OCI-LY7 (cell line): ENCODE results near the gene CUEDC2. TPM values are rescaled to one million over a fixed set of nuclear protein-coding genes. Genes with fewer than 3 reads are reported as not detected.
A peak's percentile ranks its signal among the peaks of the same experiment; 100 is the strongest.

ENCODE experiments used
- BruUV-seq: library from RNA; stranded (reverse); fragments of 400-500 nt; replicated peaks from 2 replicates; lab custom pipeline; 2021; lab: Mats Ljungman, UMichigan
- CTCF ChIA-PET: fragments of 300-600 bp; sonication (Branson Sonifier 250); formaldehyde crosslinking; loops from one replicate; lab custom pipeline; 2022; ENCODE audit warnings: antibody characterized with exemption; ENCODE audit not compliant: unreplicated experiment; lab: Charles Lee
- POLR2A ChIA-PET: fragments of 300-600 bp; sonication (Branson Sonifier 250); formaldehyde crosslinking; loops from one replicate; lab custom pipeline; 2022; ENCODE audit warnings: antibody characterized with exemption; lab: Charles Lee
- DNase-seq: peaks from one replicate; pipeline ENCODE4 v3.0.0-alpha.2; 2015; ENCODE audit warnings: low spot score
- H2AFZ ChIP-seq: fragments of 200-600 bp; sonication (generic), shearing (Covaris generic); 2 replicates; pipeline ENCODE4 v1.6.1; 2014; ENCODE audit warnings: mild to moderate bottlenecking, antibody characterized with exemption, low read length, moderate library complexity
- H3K27ac ChIP-seq: fragments of 200-600 bp; sonication (generic); 2 replicates; pipeline ENCODE4 v1.5.1; 2014; ENCODE audit warnings: mixed run types, low read depth, mild to moderate bottlenecking, moderate library complexity, low read length, inconsistent platforms; ENCODE audit not compliant: poor library complexity, severe bottlenecking
- H3K36me3 ChIP-seq: fragments of 200-600 bp; sonication (generic); 2 replicates; pipeline ENCODE4 v1.6.1; 2014; ENCODE audit warnings: mild to moderate bottlenecking, antibody characterized with exemption, low read length, moderate library complexity, mixed read lengths; ENCODE audit not compliant: insufficient read depth
- H3K4me1 ChIP-seq: fragments of 200-600 bp; sonication (generic); 2 replicates; pipeline ENCODE4 v1.5.1; 2014; ENCODE audit warnings: mild to moderate bottlenecking, low read length; ENCODE audit not compliant: insufficient read depth, poor library complexity, severe bottlenecking
- H3K4me2 ChIP-seq: fragments of 200-600 bp; sonication (generic); 2 replicates; pipeline ENCODE4 v1.6.1; 2014; ENCODE audit warnings: mild to moderate bottlenecking, low read length
- H3K4me3 ChIP-seq: fragments of 200-600 bp; sonication (generic); 2 replicates; pipeline ENCODE4 v1.5.1; 2014; ENCODE audit warnings: mild to moderate bottlenecking, low read depth, low read length; ENCODE audit not compliant: poor library complexity, severe bottlenecking
- H3K79me2 ChIP-seq: fragments of 200-600 bp; sonication (generic); 2 replicates; pipeline ENCODE4 v1.6.1; 2016; ENCODE audit warnings: low read depth, mild to moderate bottlenecking, low read length, moderate library complexity, mixed read lengths; ENCODE audit not compliant: insufficient read depth
- H3K9me2 ChIP-seq: fragments of 200-600 bp; sonication (generic); 2 replicates; pipeline ENCODE4 v1.6.1; 2016; ENCODE audit warnings: mild to moderate bottlenecking, low read length, mixed read lengths; ENCODE audit not compliant: insufficient read depth
- H3K9me3 ChIP-seq: fragments of 200-600 bp; sonication (generic); 2 replicates; pipeline ENCODE4 v1.6.1; 2014; ENCODE audit warnings: mild to moderate bottlenecking, mixed run types, low read length, mixed read lengths
- H4K20me1 ChIP-seq: fragments of 200-600 bp; sonication (generic); 2 replicates; pipeline ENCODE4 v1.6.1; 2014; ENCODE audit warnings: mild to moderate bottlenecking, antibody characterized with exemption, low read length, moderate library complexity, mixed read lengths; ENCODE audit not compliant: insufficient read depth
- CTCF ChIP-seq: fragments of 200-600 bp; sonication (generic); conservative IDR thresholded peaks from 2 replicates; pipeline ENCODE4 v1.5.1; 2014; ENCODE audit warnings: mild to moderate bottlenecking, antibody characterized with exemption, low read length, moderate library complexity, mixed read lengths
- EZH2phosphoT487 ChIP-seq: fragments of 200-600 bp; sonication (generic); IDR thresholded peaks from 2 replicates; pipeline ENCODE4 v1.6.1; 2018; ENCODE audit warnings: low read depth, borderline replicate concordance, mild to moderate bottlenecking, mixed run types, antibody characterized with exemption, low read length, moderate library complexity, mixed read lengths
- intact Hi-C: fragments of 100-400 bp; cut with micrococcal nuclease; formaldehyde crosslinking; loops from one replicate; pipeline ENCODE4 v1.10.0; 2022; ENCODE audit not compliant: unreplicated experiment
- total RNA-seq, 2 experiments: library from RNA; depleted of rRNA in 1 of 2; stranded (reverse); fragments of >200 nt in 1 of 2; shearing (Covaris generic) in 1 of 2; gene quantifications; 2 replicates each; pipeline ENCODE4 v1.2.3, GENCODE V29; 2014 to 2022

Gene CUEDC2
- total RNA-seq, 2 experiments from 2014 or later, result 48.9 to 73.3 TPM

GRCh38 chr10:102449321-102450123 lies 17.1 kb upstream of the CUEDC2 start:
- Histone ChIP-seq H2AFZ (peak overlapping the region; percentile 95), H3K9me2 (no peaks in the 10 kb centered on the region), H3K4me2 (peak overlapping the region; percentile 75), H3K27ac (peak overlapping the region; percentile 83), H3K36me3 (peaks cover 30% of the 10 kb centered on the region), H3K4me1 (peaks cover 33% of the 10 kb centered on the region), H3K79me2 (peaks cover 13% of the 10 kb centered on the region), H4K20me1 (no peaks in the 10 kb centered on the region), H3K9me3 (no peaks in the 10 kb centered on the region), H3K4me3 (peak overlapping the region; percentile 96)
- intact Hi-C loops, result loop anchor here (1.0 to 5.0 kb wide), 5 partner anchors 12 to 198 kb away; partner anchors contain the start of genes ACTR1A, CUEDC2 and SUFU
- TSS peak; percentile 84 for BruUV-seq
- no peak for TF ChIP-seq EZH2phosphoT487
- no peak for TF ChIP-seq CTCF
- DNase-seq, result peak; percentile 91
- POLR2A ChIA-PET, result interaction anchor here (0.7 to 4.3 kb wide), 14 partner anchors 8 to 717 kb away, joined by 3 to 49 read pairs (median 4); no protein-coding TSS in a partner anchor
- CTCF ChIA-PET, result interaction anchor here (0.7 to 0.8 kb wide), 3 partner anchors 14 to 106 kb away, joined by 3 to 4 read pairs (median 4); no protein-coding TSS in a partner anchor

GRCh38 chr10:102444851-102445250 lies 12.5 kb upstream of the CUEDC2 start:
- Histone ChIP-seq H3K9me3 (no peaks in the 10 kb centered on the region), H3K27ac (no peak overlapping the region), H3K79me2 (no peaks in the 10 kb centered on the region), H3K4me2 (no peak overlapping the region), H3K36me3 (no peaks in the 10 kb centered on the region), H2AFZ (no peak overlapping the region), H3K4me3 (no peak overlapping the region), H3K4me1 (peaks cover 19% of the 10 kb centered on the region), H4K20me1 (no peaks in the 10 kb centered on the region), H3K9me2 (no peaks in the 10 kb centered on the region)
- no peak for DNase-seq
- BruUV-seq, result no TSS peak
- TF ChIP-seq EZH2phosphoT487 (no peak), CTCF (no peak)
- ChIA-PET CTCF (no interaction called here), POLR2A (no interaction called here)
- intact Hi-C loops, result no loop called here

GRCh38 chr10:102438374-102438773 lies 6.0 kb upstream of the CUEDC2 start:
- ChIA-PET POLR2A (interaction anchor here (0.7 kb wide), 1 partner anchor 1926 kb away, joined by 5 read pairs; no protein-coding TSS in a partner anchor), CTCF (no interaction called here)
- intact Hi-C loops, result no loop called here

More at GRCh38 chr10:102438374-102438773, 6.0 kb upstream of the CUEDC2 start:
- Histone ChIP-seq H3K27ac (no peak overlapping the region), H3K4me2 (no peak overlapping the region), H3K4me3 (no peak overlapping the region), H3K79me2 (no peaks in the 10 kb centered on the region), H4K20me1 (no peaks in the 10 kb centered on the region), H3K4me1 (peaks cover 9% of the 10 kb centered on the region), H2AFZ (no peak overlapping the region), H3K9me2 (no peaks in the 10 kb centered on the region), H3K36me3 (no peaks in the 10 kb centered on the region), H3K9me3 (no peaks in the 10 kb centered on the region)
- no TSS peak for BruUV-seq
- TF ChIP-seq EZH2phosphoT487, result no peak
- no peak for TF ChIP-seq CTCF
- DNase-seq, result no peak
